HG03039 (cell line): Measurements from ENCODE around the gene RASSF4.

Experiments
- ATAC-seq: cut with Tn5 transposase; IDR thresholded peaks from one replicate; pipeline ENCODE4 v1.9.1; 2021; ENCODE audit warnings: mild to moderate bottlenecking, moderate library complexity; ENCODE audit not compliant: unreplicated experiment

Gene RASSF4

DNA sequence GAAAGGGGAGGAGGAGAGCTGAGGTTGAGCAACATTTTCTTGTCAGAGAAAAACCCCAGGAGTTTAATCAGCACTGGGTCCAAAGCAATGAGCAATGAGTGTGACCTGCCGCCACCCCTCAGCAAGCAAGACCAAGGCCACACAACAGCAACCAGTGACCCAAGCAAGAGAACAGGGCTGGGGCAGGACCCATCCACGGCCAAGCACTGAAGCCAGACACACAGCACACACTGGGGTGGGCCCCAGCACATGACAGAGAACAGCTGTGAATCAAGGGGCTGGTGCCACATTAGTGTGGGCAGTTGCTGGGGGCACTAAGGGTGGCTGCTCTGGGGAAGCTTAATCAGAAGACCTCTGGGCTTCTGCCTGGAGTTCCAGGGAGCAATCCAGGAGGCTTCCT lies 32.2 kb upstream of the RASSF4 start:
- ATAC-seq = no peak

- ATAC-seq = no peak
Observed at GRCh38 chr10:44928462-44928861, 31.1 kb upstream of the RASSF4 start.

GRCh38 chr10:44929356-44930255 lies 30.0 kb upstream of the RASSF4 start:
- no peak for ATAC-seq

DNA sequence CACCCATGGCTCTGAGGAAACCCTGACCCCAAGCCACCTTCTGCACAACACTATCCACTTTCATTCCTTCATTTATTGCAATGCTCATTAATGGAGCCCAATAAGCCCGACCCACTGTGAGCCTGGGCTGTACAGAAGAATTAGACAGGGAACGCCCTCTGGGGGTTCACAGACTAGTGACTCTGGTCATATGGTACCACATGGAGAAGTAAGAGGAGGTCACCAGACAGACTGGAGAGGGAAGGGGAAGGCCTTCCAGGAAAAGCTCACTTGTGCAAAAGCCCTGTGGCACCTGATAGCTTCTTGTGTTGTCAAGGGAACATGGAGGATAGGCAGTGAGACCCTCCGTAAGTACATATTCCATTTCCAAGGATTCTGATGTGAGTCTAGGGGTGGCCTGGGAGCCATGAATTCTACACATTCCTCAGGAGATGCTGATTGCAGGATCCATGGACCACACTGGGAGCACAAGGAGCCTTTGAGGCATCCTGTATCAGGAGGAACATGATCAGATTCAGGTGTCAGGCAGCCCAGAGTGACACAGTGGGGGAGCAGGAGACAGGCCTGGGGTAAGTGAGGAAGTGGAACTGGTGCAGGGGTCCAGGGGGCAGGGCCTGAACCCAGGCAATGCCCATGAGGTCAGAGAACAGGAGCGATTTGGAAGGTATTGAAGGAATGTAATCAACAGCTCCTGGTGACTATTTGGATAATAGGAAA lies 28.5 kb upstream of the RASSF4 start:
- ATAC-seq = no peak

- no peak for ATAC-seq
Observed at GRCh38 chr10:44931621-44932516, 27.7 kb upstream of the RASSF4 start.

GRCh38 chr10:44932517-44933450 lies 26.8 kb upstream of the RASSF4 start:
- peak; percentile 91 for ATAC-seq

DNA sequence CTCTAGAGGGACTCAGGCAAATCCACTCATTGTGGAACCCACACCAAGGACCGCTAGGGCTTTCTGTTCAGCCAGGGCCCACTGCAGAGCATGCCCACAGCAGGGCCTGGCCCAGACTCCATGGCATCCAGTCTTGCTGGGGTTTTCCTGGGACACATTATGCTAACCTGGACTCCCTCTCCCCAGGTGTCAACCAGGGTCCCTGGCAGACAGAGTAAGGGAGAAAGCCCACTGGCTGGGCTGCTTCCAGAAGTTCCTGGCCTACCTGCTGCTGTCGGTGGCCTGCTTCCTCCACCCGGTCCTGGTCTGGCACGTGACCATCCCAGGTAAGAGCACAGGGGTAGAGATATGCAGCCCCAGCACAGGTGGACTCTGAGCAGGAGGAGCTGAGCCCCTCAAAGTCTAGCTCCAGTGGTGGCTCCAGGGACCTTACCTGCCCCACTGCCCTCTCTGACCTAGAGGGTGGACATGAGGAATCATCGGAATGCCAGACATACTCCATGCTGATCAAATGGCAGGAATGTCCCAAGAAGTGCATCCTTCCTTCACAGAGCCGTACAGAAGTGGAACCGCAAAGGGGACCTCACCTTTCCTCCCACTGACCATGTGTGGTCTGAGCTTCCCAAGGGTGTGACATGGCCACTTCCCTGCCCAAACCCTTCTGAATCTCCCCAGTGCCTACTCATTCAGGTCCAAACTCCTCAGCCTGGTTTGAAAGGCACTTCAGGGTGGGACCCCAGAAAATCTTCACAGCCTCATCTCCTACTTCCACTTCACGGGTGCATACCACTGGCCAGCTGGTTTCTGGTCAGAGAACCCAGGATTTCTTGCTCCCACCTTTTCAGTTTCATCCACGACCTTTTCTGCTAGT lies 25.9 kb upstream of the RASSF4 start:
- no peak for ATAC-seq

DNA sequence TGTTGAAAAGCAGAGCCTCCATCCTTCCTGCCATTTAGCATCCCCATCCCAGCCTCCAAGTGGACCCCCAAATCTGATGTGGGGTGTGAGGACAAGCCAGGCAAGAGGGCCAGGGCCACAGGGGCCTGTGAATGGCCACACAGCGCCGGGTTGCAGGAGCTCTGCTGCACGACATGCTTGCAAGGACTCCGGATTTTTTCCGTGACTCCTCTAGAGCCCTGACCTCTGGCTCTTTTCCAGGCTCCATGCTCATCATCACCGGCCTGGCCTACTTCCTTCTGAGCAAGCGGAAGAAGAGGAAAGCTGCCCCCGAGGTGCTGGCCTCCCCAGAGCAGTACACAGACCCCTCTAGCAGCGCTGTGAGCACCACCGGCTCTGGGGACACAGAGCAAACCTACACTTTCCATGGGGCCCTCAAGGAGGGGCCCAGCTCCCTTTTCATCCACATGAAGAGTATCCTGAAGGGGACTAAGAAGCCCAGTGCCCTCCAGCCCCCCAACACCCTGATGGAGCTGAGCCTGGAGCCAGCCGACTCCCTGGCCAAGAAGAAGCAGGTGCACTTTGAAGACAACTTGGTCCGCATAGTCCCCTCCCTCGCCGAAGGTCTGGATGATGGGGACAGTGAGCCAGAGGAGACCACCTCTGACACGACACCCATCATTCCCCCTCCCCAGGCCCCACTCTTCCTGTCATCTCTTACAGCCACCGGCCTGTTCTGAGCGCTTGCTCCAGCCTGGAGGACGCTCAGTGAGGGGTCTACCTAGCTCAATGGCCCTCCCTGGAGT lies 25.0 kb upstream of the RASSF4 start:
- ATAC-seq = no peak

DNA sequence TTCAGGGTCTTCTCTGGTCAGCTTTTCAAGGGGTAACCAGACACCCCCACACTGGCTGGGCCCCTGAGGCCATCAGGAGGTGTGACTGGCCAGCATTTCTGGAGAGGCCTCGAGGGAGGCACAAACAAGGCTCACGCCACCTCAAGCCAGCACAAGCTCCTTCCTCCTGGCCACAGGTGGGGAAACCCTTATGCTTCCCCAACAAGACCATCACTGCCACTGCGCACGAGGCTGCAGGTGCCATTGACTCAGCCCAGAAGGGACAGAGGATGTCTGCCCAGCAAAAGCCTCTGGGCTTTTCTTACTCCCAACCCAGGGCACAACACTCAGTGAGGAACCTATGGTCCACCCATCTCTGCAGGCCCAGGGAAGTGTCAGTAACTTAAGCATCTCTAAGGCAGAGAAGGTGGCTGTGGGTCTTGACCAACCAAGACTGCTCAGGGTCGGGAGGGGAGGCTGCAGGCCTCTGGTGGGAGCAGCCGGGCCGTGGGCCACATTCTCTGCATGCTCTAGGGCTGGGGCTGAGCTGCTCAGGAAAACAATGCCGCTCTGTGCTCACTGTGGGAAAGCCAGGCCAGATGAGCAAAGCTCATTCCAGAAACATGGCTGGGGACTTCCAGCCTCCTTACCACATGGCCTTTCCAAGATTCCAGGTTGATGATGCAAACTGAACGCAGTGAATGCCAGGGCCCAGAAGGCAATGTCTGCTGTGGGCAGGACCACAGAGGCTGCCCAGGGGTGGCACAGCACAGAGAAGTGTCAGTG lies 24.2 kb upstream of the RASSF4 start:
- no peak for ATAC-seq

- no peak for ATAC-seq
Observed at GRCh38 chr10:44935966-44936295, 23.7 kb upstream of the RASSF4 start.

- ATAC-seq = no peak
Observed at GRCh38 chr10:44936314-44936975, 23.2 kb upstream of the RASSF4 start.

GRCh38 chr10:44937196-44938005 lies 22.2 kb upstream of the RASSF4 start:
- no peak for ATAC-seq

DNA sequence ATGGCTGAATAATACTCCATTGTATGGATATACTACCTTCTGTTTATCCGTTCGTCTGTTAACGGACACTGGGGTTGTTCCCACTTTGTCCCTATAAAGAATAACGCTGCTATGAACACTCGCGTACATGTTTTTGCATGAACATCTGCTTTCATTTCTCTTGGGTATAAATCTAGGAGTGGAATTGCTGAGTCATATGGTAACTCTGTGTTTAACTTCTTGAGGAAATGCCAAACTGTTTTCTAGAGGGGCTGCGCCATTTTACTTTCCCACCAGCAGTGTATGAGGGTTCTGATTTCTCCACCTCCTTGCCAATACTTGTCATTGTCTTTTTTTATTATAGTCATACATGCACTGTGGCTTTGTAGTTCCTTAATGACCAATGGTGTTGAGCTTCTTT lies 20.6 kb upstream of the RASSF4 start:
- no peak for ATAC-seq

GRCh38 chr10:44939691-44940401 lies 19.8 kb upstream of the RASSF4 start:
- no peak for ATAC-seq

- ATAC-seq = no peak
Observed at GRCh38 chr10:44944354-44944753, 15.2 kb upstream of the RASSF4 start.

- peak; percentile 47 for ATAC-seq
Observed at GRCh38 chr10:44946205-44946604, 13.4 kb upstream of the RASSF4 start.
